Measurements from ENCODE around the gene NAALADL2. TPM values are rescaled to one million over a fixed set of nuclear protein-coding genes. Genes with fewer than 3 reads are reported as not detected.

The NAALADL2 gene
- total RNA-seq, 3 donors from 2014 or later: 18.4 to 43.9 (median 20.8) TPM

- ATAC-seq: no peak
- intact Hi-C loops (cut with DNase I, micrococcal nuclease): no loop called here
These were observed 634.2 kb downstream of the NAALADL2 start for GRCh38 chr3:175493301-175493700.

GRCh38 chr3:175495331-175495730 is 636.2 kb downstream of the NAALADL2 start:
- DNase-seq: no peak
- ATAC-seq: no peak
- H3K4me1 ChIP-seq (ENCODE audit: low read depth): peaks cover 7% of the 10 kb centered on the region
- H3K9me3 ChIP-seq: no peaks in the 10 kb centered on the region
- no peaks in the 10 kb centered on the region for H3K36me3 ChIP-seq (ENCODE audit: low read depth)
- H3K4me3 ChIP-seq: no peak overlapping the region
- TF ChIP-seq CTCF (IDR thresholded peaks at IDR 0.05): no peak
- intact Hi-C loops (cut with DNase I, micrococcal nuclease): no loop called here

More at GRCh38 chr3:175493301-175493700, 634.2 kb downstream of the NAALADL2 start:
- Histone ChIP-seq H3K9me3 (no peaks in the 10 kb centered on the region), H3K4me1 (ENCODE audit: low read depth) (peaks cover 7% of the 10 kb centered on the region), H3K36me3 (ENCODE audit: low read depth) (no peaks in the 10 kb centered on the region), H3K4me3 (no peak overlapping the region)
- TF ChIP-seq CTCF (IDR thresholded peaks at IDR 0.05): no peak
- no peak for DNase-seq

GRCh38 chr3:175502155-175502554 is 643.0 kb downstream of the NAALADL2 start:
- no peaks in the 10 kb centered on the region for H3K4me1 ChIP-seq (ENCODE audit: low read depth)
- no peaks in the 10 kb centered on the region for H3K9me3 ChIP-seq
- ATAC-seq (no peak), DNase-seq (no peak)
- intact Hi-C loops (cut with DNase I, micrococcal nuclease): no loop called here
- no peaks in the 10 kb centered on the region for H3K36me3 ChIP-seq (ENCODE audit: low read depth)
- no peak overlapping the region for H3K4me3 ChIP-seq
- no peak for TF ChIP-seq CTCF (IDR thresholded peaks at IDR 0.05)

GRCh38 chr3:175511219-175511785 is 652.2 kb downstream of the NAALADL2 start:
- H3K4me3 ChIP-seq: no peak overlapping the region
- DNase-seq: no peak
- H3K36me3 ChIP-seq (ENCODE audit: low read depth): no peaks in the 10 kb centered on the region
- H3K4me1 ChIP-seq (ENCODE audit: low read depth): no peaks in the 10 kb centered on the region
- TF ChIP-seq CTCF (IDR thresholded peaks at IDR 0.05): no peak
- H3K9me3 ChIP-seq: no peaks in the 10 kb centered on the region
- no peak for ATAC-seq
- intact Hi-C loops (cut with DNase I, micrococcal nuclease): no loop called here

- Histone ChIP-seq H3K36me3 (ENCODE audit: low read depth) (no peaks in the 10 kb centered on the region), H3K4me1 (ENCODE audit: low read depth) (no peaks in the 10 kb centered on the region), H3K4me3 (no peak overlapping the region), H3K9me3 (no peaks in the 10 kb centered on the region)
- ATAC-seq (no peak), DNase-seq (no peak)
- intact Hi-C loops (cut with DNase I, micrococcal nuclease): no loop called here
- TF ChIP-seq CTCF (IDR thresholded peaks at IDR 0.05): no peak
These were observed 653.6 kb downstream of the NAALADL2 start for GRCh38 chr3:175512700-175513099.

- Histone ChIP-seq H3K4me3 (no peak overlapping the region), H3K4me1 (ENCODE audit: low read depth) (no peaks in the 10 kb centered on the region), H3K36me3 (ENCODE audit: low read depth) (no peaks in the 10 kb centered on the region), H3K9me3 (no peaks in the 10 kb centered on the region)
- ATAC-seq: no peak
- no peak for DNase-seq
- intact Hi-C loops (cut with DNase I, micrococcal nuclease): no loop called here
- TF ChIP-seq CTCF (IDR thresholded peaks at IDR 0.05): no peak
These were observed 659.3 kb downstream of the NAALADL2 start for GRCh38 chr3:175518459-175518858.

Measured in mucosa of descending colon (tissue), 3 donors.